Fibroblast of skin of right biceps (primary cell): ENCODE results near the gene THTPA.
"Not testable (repeated sequence)": the region's sequence is repeated elsewhere in the genome, so short reads cannot be mapped to it uniquely, and the experiment has no call there.

ENCODE experiments used
- DNase-seq: peaks from one replicate; pipeline ENCODE4 v3.0.0-alpha.2; 2013

THTPA gene

DNA sequence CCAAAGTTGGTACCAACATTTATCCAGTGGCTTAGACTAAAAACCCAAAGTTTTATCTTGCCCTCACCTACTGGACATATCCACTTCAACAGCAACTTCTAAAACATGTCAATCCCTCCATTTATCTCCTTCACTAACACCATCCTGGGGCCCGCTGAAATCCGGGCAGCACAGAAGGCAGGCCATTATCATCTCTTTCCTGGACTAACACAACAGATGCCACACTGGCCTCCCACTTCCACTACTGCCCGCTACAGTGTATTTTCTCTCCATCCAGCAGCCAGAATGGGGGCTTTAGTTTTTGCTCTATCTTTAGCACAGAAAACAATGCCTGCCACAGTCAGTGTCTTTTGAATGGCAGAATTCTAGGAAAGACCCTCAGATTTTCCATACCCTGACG, 20.1 kb upstream of the THTPA start:
- no peak for DNase-seq

DNA sequence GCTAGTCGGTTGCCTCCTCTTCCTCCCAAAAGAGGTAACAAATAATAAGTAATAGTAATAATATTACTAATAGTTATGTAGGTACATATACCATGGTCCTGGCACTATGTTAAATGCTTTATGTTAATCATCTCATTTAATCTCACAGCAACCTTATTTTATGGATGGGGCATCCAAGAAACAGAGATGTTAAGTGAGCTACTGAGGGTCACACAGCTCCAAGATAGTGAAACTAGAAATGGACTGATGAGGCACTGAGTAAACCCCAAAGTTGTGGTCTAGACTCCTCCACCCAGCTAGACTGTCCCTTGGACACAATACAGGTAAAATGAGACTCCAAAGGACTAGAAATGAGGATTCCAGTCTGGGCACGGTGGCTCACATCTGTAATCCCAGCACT, 19.6 kb upstream of the THTPA start:
- DNase-seq = no peak

- DNase-seq = not testable (repeated sequence)
Observed at GRCh38 chr14:23536906-23537305, 19.2 kb upstream of the THTPA start.

DNA sequence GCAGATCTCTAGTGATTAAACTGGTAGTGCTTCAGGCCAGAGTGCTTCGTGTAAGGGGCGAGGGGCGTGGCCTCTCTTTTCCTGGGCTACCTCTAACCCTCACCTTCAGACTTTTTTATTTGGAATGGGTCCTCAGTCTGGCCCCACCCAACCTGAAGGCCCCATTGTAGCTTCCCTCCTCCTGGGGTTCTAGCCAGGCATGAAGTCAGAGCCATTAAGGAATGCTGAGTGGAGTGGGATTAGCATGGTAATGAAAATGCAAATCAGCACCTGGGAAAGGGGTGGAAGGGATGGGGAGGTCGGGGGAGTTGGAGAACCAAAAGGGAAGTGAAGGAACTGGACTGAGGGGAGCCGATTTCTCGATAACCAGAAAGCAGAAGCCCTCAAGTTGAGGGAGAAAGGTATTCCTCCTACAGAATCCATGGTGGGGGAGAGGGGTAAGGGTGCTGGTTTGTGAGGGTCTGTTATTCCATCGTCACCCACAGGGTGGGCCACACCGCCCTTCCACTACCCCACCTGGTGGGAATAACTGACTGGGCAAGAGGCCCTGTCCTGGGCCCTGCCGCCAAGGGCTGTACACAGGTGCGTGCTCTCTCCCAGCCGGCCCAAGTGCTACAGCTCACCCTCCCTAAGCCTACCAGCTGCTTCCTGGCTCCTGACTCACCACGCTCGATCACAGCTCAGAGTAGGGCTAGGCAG, 18.6 kb upstream of the THTPA start:
- DNase-seq = peak; percentile 20

GRCh38 chr14:23538050-23538718, 17.9 kb upstream of the THTPA start:
- no peak for DNase-seq

DNA sequence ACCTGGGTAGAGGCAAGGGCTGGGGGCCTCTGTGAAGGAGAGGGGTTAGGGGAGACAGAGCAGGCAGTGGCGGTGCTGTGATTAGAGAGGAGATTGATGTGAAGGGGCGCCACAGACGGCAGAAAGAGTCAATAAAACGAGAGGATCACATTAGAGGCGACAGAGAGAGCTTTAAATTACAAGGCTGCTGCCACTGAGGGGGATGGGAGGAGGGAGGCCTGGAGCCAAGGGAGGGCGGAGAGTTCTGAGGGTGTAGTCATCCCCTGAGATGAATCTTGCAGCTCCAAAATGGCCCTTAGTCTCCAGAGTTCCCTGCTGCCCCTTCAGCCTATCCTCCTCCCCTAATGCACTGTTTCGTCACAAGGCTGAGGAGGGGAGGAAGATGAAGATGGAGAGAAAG, 17.3 kb upstream of the THTPA start:
- DNase-seq = peak; percentile 49

- peak; percentile 41 for DNase-seq
Observed at GRCh38 chr14:23539248-23540140, 16.6 kb upstream of the THTPA start.

DNA sequence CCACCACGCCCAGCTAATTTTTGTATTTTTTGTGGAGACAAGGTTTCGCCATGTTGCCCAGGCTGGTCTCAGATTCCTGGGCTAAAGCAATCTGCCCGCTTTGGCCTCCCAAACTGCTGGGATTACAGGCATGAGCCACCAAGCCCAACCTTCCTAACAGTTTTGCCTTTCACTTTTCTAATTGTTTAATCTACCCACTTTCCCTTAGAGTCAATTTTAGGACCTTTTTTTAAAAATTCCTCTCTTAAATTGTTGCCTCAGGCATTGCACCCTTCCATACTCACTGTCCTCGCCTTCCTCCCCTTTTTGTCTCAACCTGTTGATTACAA, 16.0 kb upstream of the THTPA start:
- DNase-seq = no peak

DNA sequence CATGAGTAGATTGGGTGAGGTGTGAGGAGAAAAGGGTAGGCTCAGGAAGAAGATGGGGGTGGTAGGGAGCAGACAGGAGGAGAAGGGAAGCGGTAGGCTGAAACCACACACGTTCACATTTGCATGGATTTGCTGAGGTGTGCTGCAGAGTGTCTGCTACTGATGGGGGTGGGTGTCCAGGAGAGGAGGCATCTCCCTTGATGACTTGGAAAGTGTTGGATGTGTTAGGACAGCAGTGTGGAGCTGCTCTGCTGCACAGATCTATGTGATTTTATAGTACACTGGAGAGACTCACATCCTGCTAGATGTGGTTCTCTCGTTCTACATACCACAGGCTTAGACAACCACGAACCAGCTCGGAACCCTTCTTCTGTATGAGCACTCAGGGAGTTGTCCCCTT, 13.8 kb upstream of the THTPA start:
- DNase-seq = no peak

DNA sequence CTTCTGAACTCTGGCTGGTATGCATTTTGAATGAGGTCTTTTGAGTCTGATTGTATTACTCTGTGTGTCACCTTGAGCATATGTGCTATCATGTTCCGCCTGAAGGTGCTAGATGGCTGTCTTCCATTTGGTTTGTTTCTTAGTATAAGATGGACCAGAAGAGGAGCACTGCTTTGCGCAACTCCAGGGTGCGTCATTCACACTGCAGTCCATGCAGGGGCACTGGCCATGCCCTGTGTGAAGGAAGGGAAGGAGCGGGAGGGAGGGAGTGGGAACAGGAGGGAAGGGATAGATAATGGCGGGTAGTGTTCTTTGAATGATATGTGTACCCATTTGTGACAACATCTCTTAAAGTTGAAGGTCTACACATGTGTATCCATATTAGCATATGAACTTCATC, 12.7 kb upstream of the THTPA start:
- no peak for DNase-seq

DNA sequence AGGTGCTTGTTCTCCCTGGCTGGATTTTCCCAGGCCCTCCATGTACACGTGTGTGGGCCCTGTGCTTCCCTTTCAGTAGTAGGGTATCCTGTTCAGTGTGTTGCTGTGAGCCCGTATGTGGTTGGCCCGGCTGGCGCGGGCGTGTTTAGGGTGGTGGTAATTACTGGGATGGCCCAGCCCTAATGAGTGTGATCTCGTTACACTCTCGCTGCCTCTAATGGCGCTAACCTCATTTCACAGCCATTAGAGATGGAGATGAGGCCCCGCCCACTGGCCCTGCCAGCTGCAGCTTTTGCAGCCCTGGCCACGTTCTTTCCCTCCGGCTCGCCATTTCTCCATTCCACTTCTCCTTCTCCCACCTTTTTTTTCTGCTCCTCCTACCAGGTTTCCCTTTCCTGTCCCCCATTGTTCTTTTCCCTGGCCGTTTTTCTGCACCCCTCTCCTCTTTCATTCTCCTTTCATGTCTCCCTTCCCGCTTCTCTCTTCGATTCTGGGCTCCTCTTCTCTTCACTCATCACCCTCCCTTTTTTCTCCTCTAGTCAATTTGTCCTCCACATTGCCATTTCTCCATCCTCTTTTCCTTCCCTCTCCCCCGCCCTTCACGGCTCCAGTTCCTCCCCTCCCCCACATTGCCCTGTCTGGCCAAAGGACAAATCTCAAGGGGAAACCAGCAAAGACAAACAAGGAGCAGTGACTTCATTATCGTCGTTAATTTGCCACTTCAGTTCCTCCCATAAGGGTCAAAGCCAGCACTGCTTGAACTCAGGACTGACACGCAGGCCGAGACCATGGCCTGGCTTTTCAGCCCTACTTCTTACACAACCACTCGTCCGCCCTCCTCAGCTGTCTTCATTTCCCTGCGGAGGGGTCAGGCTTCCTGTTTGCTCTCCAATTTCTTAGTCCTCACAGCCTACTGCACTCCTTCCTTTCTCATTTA, 11.3 kb upstream of the THTPA start:
- DNase-seq = no peak

GRCh38 chr14:23545740-23546365, 10.2 kb upstream of the THTPA start:
- no peak for DNase-seq

DNA sequence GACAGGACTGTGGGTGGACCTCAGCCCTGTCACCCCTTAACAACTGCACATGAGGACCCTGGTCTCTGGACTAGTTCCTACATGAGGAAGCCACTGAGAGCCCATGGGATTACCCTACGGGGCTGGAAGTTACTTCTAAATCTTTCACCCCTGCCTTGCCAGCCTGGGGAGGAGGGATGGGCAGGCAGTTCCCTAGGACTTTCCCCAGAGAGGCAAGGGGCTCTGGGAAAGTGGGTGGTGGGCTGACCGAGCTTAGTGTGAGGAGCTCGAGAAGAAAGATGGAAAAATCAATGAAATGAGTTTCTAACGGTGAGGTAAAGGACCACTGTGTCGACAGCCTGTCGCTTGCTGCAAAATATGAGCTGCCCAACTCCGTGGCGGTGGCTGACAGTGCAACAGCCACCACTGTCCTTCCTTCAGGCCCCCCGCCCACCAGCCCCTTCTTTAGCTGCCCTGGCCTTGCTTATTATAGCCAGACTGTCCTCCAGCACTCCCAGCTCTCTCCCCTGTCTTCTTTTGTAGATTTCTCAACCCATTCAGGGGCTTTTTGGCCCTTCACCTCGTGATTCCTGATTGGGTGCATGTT, 9.5 kb upstream of the THTPA start:
- no peak for DNase-seq

DNA sequence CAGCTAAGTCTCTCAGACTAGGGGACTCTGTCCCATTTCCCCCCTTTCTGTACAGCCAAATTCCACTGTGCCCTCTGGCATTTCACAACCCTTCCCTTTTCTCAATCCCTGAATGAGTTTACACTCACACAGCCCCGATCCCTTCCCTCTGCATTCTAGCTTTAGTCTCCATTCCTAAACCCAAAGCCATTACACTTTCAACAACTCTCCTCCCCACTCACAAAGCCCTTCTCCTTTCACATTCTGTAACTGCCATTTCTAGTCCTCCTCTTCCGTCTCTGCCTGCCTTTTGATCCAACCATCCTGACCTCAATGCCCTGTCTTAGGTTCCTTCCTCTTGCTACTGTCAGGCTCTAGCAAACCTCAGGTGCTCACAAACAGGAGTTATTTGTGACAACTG, 8.1 kb upstream of the THTPA start:
- no peak for DNase-seq

GRCh38 chr14:23548351-23549318, 7.4 kb upstream of the THTPA start:
- DNase-seq = peak; percentile 75

GRCh38 chr14:23550131-23550811, 5.8 kb upstream of the THTPA start:
- no peak for DNase-seq

DNA sequence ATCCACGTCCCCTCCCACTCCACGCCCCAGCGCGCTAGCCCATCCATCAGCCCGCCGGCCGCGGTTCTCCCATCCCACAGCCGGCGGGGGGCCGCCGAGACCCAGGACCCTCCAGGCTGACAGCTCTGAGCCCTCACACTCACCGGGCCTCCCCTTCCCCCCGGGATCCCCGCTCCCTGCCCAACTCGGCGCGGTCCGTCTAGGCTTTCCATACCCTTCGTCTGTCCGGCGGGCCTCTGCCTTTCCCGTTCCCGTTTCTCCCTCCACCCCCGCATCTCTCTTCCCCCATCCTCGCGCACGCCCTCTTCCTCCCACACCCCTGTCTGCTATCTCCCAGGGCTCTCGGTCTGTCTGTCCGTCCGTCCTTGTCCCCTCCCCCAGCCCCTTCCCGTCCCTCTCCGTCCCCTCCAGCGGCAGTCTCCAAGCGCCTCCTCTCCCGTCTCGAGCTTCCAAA, 5.2 kb upstream of the THTPA start:
- no peak for DNase-seq

DNA sequence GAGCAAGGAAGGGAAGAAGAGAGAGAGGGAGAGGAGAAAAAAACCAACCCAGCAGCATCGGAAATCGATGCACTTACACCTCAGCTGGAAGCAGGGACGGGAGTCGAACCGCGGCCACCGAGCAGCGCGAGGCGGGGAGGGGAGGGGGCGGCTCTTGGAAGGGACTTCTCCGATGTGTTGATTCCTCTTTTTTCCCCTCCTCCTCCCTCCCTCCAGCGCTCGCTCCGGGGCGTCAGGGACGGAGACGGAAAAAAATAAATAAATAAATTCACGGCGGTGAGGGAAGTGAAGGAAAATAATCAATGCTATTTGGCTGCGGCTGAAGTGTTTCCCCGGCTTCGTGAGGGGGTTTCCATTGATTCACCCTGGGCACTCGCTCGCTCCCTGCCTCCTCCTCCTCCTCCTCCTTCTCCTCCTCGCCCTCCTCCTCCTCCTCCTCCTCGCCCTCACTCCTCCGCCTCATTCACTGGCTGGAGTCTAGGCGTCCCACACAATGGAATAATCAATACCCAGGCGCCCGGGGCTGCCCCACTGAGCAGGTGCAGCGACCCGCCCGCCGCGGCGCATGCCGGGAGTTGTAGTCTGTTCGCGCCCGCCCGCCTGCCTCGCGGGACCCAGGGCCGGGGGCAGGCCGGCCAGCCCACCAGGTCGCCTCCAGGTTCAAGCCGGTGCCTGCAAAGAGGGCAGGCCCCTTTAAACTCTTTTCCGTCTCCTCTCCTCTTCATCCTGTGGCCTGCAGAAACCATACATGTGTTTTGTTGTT, 4.6 kb upstream of the THTPA start, which contains the start of gene ZFHX2:
TSS of gene ZFHX2 (minus strand) at position 500 of the 763 bp plus-strand sequence. CDS start 16,440 bp downstream, outside the sequence.
- peak; percentile 62 for DNase-seq

- no peak for DNase-seq
Observed at GRCh38 chr14:23555533-23555881, 564 bp upstream of the THTPA start.
